ENCODE results near the gene RBFA. TPM values are rescaled to one million over a fixed set of nuclear protein-coding genes. Genes with fewer than 3 reads are reported as not detected.
A peak's percentile ranks its signal among the peaks of the same experiment; 100 is the strongest.

RBFA gene
- total and polyA plus RNA-seq, 2 of the 13 experiments (the other 11 are each of a cell fraction or from before 2014, with no cell fraction given), result 29.7 to 42.4 TPM

GRCh38 chr18:79988451-79989194, 45.6 kb upstream of the RBFA start, which contains the start of gene TXNL4A (continued):
- TF ChIP-seq ZNF704 (CRISPR knock-in tag; IDR thresholded peaks at IDR 0.05; ENCODE audit: borderline replicate concordance) (peak; percentile 94; the same call in 1 of the 2 replicates), TFE3 (CRISPR knock-in tag; IDR thresholded peaks at IDR 0.05) (no peak; the same call in 1 of the 2 replicates), ZFYVE20 (CRISPR knock-in tag; IDR thresholded peaks at IDR 0.05; ENCODE audit: borderline replicate concordance, low read depth) (no peak), REST (IDR thresholded peaks at IDR 0.05; ENCODE audit: borderline replicate concordance in 1 of 2, low read depth in 1 of 2, low read length in 2 of 2) (no peak; a peak in 1 of 4 replicates), ZFY (CRISPR knock-in tag; IDR thresholded peaks at IDR 0.05) (peak; percentile 89), TMF1 (CRISPR knock-in tag; IDR thresholded peaks at IDR 0.05; ENCODE audit: low read depth) (peak; percentile 20; the same call in 1 of the 2 replicates), ZNF431 (CRISPR knock-in tag; IDR thresholded peaks at IDR 0.05; ENCODE audit: borderline replicate concordance, low read depth) (no peak), ZNF354B (CRISPR knock-in tag; IDR thresholded peaks at IDR 0.05) (no peak), SIX1 (CRISPR knock-in tag; IDR thresholded peaks at IDR 0.05; ENCODE audit: borderline replicate concordance) (no peak), TGIF2 (CRISPR knock-in tag; IDR thresholded peaks at IDR 0.05) (peak; percentile 38; the same call in 1 of the 2 replicates), ZNF225 (CRISPR knock-in tag; IDR thresholded peaks at IDR 0.05) (no peak), PRPF4 (IDR thresholded peaks at IDR 0.05; ENCODE audit: low read depth, low read length, poor library complexity, severe bottlenecking) (no peak), CBFB (CRISPR knock-in tag; IDR thresholded peaks at IDR 0.05) (peak; percentile 61), ZBTB3 (CRISPR knock-in tag; IDR thresholded peaks at IDR 0.05; ENCODE audit: borderline replicate concordance, low read depth) (0 out of 2 replicates have a peak, but pooled peaks have one; percentile 71), TFDP1 (CRISPR knock-in tag; IDR thresholded peaks at IDR 0.05; ENCODE audit: borderline replicate concordance) (peak; percentile 81), LCORL (IDR thresholded peaks at IDR 0.05) (no peak), LCORL (CRISPR knock-in tag; IDR thresholded peaks at IDR 0.05) (no peak; the same call in 1 of the 2 replicates), RARA (CRISPR knock-in tag; IDR thresholded peaks at IDR 0.05) (no peak), ZNF501 (CRISPR knock-in tag; IDR thresholded peaks at IDR 0.05) (peak; percentile 79; the same call in 1 of the 2 replicates), REXO4 (CRISPR knock-in tag; IDR thresholded peaks at IDR 0.05; ENCODE audit: borderline replicate concordance) (no peak), SAP130 (CRISPR knock-in tag; IDR thresholded peaks at IDR 0.05; ENCODE audit: low read depth) (peak; percentile 91), ZSCAN30 (CRISPR knock-in tag; IDR thresholded peaks at IDR 0.05) (no peak)

All from HepG2 (cell line).